Activated naive CD8-positive, alpha-beta T cell treated with anti-CD3 and anti-CD28 coated beads, Interleukin-2, amount 50 U/mL, for 24 hours (primary cell): ENCODE results near the gene KLF15.
"Not testable (repeated sequence)": the region's sequence is repeated elsewhere in the genome, so short reads cannot be mapped to it uniquely, and the experiment has no call there.

Experiments used
- ATAC-seq: fragments of 150-1000 bp; cut with Tn5 transposase; one replicate; pipeline ENCODE4 v1.10.0; 2021
- DNase-seq: peaks from one replicate; pipeline ENCODE4 v3.0.0; 2021
- H3K27ac Mint-ChIP-seq: one replicate; pipeline ENCODE4 v1.8.0; 2021; ENCODE audit warnings: mild to moderate bottlenecking, mixed read lengths
- H3K27me3 Mint-ChIP-seq: one replicate; pipeline ENCODE4 v1.8.0; 2021; ENCODE audit warnings: mixed read lengths
- H3K36me3 Mint-ChIP-seq: one replicate; pipeline ENCODE4 v1.8.0; 2021; ENCODE audit warnings: low read depth, mixed read lengths
- H3K4me1 Mint-ChIP-seq: one replicate; pipeline ENCODE4 v1.8.0; 2021; ENCODE audit warnings: mixed read lengths
- H3K4me3 Mint-ChIP-seq: one replicate; pipeline ENCODE4 v1.8.0; 2021; ENCODE audit warnings: mild to moderate bottlenecking, moderate library complexity, mixed read lengths
- H3K9me3 Mint-ChIP-seq: one replicate; pipeline ENCODE4 v1.8.0; 2021; ENCODE audit warnings: mixed read lengths

The KLF15 gene

DNA sequence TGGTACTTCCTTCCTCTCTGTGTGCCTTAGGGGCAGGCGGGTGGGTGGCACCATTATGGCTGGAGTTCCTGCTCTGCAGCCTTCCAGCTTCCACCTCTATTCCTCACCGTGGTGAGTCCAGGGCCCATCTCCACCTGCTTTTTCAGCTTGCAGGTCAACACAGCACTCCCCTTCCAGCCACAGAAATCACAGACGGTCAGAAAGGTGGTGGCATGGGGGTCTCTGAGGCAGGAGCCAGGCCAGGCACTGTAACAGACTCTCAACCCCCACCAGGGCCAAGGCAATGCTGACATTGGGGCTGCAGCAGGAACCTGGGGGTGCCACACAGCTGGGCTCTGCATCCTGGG is 16.6 kb downstream of the KLF15 start:
- H3K36me3 Mint-ChIP-seq: no peaks in the 10 kb centered on the region
- H3K9me3 Mint-ChIP-seq: no peaks in the 10 kb centered on the region
- no peak for DNase-seq
- no peak overlapping the region for H3K4me3 Mint-ChIP-seq
- ATAC-seq: no peak
- H3K27me3 Mint-ChIP-seq: peaks cover 5% of the 10 kb centered on the region
- H3K27ac Mint-ChIP-seq: no peak overlapping the region
- no peaks in the 10 kb centered on the region for H3K4me1 Mint-ChIP-seq

DNA sequence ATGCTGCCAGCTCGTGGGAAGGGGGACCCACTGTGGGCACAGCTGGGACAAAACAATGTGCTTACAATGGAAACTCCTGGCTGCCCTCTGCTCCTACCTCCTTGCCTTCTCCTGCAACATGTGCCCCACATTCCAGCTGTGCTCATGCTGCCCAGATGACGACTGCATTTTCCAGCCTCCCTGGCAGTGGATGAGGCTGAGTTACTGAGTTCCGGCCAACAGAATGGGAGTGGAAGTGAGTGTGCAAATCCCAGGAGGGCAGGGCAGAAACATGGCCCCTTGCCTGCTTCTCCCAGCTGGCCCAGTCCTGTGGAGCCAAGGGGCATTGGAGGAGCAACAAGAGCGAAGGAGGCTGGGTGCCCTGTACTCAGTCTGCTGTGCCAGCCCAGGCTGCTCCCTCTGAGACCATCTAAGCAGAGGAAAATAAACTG is 17.1 kb downstream of the KLF15 start:
- Mint-ChIP-seq H3K27ac (no peak overlapping the region), H3K4me3 (no peak overlapping the region), H3K36me3 (no peaks in the 10 kb centered on the region), H3K4me1 (no peaks in the 10 kb centered on the region), H3K9me3 (no peaks in the 10 kb centered on the region), H3K27me3 (peaks cover 5% of the 10 kb centered on the region)
- no peak for ATAC-seq
- no peak for DNase-seq

DNA sequence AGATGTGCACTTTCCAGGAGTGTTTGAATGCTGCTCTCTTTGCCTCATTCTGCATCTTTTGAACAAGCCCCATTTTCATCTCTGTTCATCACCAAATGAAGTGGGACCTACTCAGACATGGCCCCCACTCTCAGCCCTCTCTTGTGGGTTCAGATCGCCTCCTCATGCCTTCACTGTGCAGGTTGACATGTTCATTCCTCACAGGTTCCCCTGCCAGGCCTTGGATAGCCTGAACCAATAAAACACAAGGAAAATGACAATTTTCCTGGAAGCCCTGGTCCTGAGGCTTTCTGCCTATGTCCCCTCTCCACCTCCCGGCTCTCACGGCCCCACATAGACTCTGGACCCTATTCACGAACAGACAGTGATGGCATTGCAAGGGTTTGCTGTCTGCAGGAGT is 17.7 kb downstream of the KLF15 start:
- DNase-seq: no peak
- no peak for ATAC-seq
- Mint-ChIP-seq H3K4me1 (no peaks in the 10 kb centered on the region), H3K27ac (no peak overlapping the region), H3K4me3 (no peak overlapping the region), H3K27me3 (peaks cover 5% of the 10 kb centered on the region), H3K9me3 (no peaks in the 10 kb centered on the region), H3K36me3 (no peaks in the 10 kb centered on the region)

DNA sequence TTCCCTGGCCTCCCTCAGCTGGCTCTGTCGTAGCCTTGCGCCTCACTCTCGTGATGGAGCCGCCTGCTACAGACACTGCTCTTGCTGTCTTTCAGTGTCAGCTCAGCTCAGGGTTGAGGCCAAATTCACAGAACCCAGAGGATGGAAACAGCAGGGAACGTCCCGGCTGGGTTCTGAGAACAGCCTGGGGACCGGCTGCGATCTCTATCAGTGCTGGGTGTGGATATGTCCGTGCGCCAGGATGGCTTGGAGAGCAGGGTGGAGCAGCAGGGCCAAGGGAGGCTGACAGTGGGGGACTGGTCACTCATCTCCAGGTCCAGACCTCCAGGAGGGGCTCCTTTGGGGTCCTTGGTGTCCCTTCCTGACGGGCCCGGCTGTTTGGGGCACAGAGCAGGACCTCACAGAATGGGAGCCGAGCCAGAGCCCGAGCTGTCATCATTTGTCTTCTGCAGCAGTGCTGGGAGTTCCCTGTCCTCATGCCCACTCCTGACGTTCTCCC is 18.4 kb downstream of the KLF15 start:
- H3K27ac Mint-ChIP-seq: no peak overlapping the region
- H3K36me3 Mint-ChIP-seq: no peaks in the 10 kb centered on the region
- H3K9me3 Mint-ChIP-seq: no peaks in the 10 kb centered on the region
- DNase-seq (no peak), ATAC-seq (no peak)
- H3K4me1 Mint-ChIP-seq: no peaks in the 10 kb centered on the region
- peaks cover 5% of the 10 kb centered on the region for H3K27me3 Mint-ChIP-seq
- no peak overlapping the region for H3K4me3 Mint-ChIP-seq

DNA sequence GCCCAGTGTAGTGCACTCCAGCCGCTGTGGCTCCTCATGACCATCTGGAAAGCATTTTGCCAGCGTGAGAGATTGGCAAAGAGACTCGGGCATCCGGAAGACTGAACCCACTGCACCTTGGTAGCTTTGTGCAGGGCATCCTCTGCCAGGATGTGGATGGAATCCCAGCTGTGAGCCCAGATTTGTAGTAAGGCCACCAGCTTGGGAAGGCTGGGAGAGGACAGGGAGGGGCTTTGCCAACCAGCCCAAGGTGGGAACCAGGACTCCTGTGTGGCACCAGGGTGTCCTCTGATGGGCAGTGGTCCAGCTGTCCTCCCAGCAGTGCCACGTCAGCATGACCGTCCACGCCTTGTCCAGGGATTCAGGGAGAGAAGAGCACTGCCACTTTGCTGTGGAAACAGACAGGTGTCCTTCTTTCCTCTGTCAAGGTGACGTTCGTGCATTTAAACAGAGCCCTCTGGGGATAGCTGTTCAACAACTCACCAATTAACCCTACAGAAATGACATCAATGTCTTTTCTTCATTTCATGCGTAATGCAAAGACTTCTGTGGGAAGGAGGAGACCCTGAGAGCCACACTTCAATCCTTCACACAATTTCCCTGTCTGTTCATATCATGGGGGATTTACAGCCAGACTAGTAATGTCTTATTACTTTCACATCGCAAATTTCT is 19.1 kb downstream of the KLF15 start:
- Mint-ChIP-seq H3K9me3 (no peaks in the 10 kb centered on the region), H3K27me3 (peaks cover 5% of the 10 kb centered on the region), H3K36me3 (no peaks in the 10 kb centered on the region), H3K4me1 (no peaks in the 10 kb centered on the region), H3K27ac (no peak overlapping the region), H3K4me3 (no peak overlapping the region)
- DNase-seq (no peak), ATAC-seq (no peak)

DNA sequence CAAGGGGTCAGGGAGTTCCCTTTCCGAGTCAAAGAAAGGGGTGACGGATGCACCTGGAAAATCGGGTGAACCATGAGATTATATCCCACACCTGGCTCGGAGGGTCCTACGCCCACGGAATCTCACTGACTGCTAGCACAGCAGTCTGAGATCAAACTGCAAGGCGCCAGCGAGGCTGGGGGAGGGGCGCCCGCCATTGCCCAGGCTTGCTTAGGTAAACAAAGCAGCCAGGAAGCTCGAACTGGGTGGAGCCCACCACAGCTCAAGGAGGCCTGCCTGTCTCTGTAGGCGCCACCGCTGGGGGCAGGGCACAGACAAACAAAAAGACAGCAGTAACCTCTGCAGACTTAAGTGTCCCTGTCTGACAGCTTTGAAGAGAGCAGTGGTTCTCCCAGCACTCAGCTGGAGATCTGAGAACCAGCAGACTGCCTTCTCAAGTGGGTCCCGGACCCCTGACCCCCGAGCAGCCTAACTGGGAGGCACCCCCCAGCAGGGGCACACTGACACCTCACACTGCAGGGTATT is 25.3 kb downstream of the KLF15 start:
- peaks cover 19% of the 10 kb centered on the region for H3K27me3 Mint-ChIP-seq
- H3K27ac Mint-ChIP-seq, H3K4me3 Mint-ChIP-seq, DNase-seq, H3K4me1 Mint-ChIP-seq, ATAC-seq, H3K36me3 Mint-ChIP-seq: not testable (repeated sequence)
- H3K9me3 Mint-ChIP-seq: peaks cover 13% of the 10 kb centered on the region

DNA sequence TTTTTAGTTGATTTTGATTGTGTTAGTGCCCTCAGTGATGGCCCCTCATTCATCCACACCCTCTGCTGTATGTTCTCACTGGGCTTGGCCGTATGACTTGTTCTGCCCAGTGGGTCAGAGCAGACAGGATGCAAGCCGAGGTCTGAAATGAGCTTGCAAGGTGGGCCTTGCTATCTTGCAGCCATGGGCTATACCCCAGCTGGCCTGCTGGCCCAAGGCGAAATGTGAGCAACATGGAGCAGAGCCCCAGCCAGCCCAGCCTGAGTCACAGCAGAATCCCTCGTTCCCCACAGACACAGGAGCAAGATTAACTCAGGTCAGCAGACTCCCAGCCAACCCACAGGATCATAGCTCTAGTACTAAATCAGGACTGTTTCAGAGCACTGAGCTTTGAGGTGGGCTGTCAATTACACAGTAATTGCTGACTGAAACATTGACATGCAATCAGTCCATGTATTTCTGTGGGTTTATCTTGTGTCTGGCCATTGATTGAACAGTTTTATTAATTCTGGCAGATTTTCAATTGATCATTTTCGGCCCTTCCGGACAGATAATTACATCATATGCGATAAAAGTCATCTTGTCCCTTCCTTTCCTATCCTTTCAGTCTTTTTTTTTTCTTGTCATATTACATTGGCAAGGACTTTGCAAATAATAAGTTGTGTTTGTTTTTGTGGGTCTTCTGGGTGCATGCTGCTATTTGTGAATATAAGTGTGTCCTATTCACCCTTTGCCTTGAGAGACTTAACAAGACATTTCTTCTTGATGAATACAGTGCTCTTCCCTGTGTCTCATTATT is 27.1 kb downstream of the KLF15 start:
- DNase-seq (no peak), ATAC-seq (no peak)
- Mint-ChIP-seq H3K36me3 (peaks cover 4% of the 10 kb centered on the region), H3K27ac (no peak overlapping the region), H3K4me1 (no peaks in the 10 kb centered on the region), H3K9me3 (peaks cover 17% of the 10 kb centered on the region), H3K4me3 (no peak overlapping the region), H3K27me3 (peaks cover 23% of the 10 kb centered on the region)

DNA sequence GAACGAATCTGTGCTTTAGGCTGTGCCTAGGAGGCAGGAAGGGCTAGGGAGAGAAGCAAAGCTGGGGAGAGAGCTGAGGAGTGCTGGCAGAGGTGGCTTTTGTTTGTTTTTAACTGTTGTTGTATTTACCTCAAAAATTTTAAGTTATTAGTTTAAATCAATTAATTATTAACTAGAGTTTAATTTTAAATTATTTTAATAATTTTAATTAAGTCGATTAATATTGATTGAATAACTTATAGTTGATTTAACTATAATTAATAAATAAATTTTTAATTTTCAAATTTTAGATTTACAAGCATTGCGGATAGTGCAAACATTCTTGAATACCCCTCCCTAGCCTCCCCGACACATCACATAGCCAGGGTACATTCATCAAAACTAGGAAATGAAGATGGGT is 30.6 kb downstream of the KLF15 start:
- ATAC-seq (no peak), DNase-seq (no peak)
- peaks cover 4% of the 10 kb centered on the region for H3K36me3 Mint-ChIP-seq
- peaks cover 17% of the 10 kb centered on the region for H3K9me3 Mint-ChIP-seq
- H3K27ac Mint-ChIP-seq: no peak overlapping the region
- H3K4me3 Mint-ChIP-seq: no peak overlapping the region
- H3K27me3 Mint-ChIP-seq: peaks cover 23% of the 10 kb centered on the region
- H3K4me1 Mint-ChIP-seq: no peaks in the 10 kb centered on the region

DNA sequence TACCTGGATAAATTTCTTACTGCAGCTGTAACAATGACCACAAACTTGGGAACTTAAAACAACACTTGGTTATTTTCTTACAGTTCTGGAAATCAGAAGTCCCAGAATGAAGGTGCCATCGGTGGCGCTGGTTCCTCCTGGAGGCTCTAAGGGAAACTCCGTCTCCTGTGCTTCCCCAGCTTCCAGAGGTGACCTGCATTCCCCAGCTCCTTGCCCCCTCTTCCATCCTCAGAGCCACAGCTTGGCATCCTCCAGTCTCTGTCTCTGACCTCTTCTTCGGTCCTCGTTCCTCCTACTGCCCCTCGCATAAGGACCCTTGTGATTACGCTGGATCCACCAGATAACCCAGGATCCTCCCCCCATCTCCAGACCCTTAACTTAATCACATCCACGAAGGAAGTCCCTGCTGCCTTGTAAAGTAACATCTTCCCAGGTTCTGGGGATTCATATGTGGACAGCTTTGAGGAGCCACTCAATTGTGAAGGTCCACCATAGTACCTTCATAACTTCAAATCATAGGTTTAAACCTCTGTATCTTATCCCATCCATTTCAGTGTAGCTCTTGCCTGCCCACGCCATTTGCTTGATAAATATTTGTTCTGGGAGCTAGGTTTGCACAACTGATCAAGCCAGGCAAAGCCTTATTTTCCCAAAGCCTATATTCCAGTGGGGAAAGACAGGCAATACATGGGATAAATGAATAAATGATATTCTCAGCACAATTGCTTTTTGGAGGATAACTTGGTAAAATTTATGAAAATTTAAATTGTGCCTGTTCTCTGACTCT is 34.8 kb downstream of the KLF15 start:
- H3K9me3 Mint-ChIP-seq: peaks cover 4% of the 10 kb centered on the region
- no peak for ATAC-seq
- DNase-seq: no peak
- H3K4me1 Mint-ChIP-seq: no peaks in the 10 kb centered on the region
- H3K36me3 Mint-ChIP-seq: no peaks in the 10 kb centered on the region
- no peak overlapping the region for H3K4me3 Mint-ChIP-seq
- peaks cover 7% of the 10 kb centered on the region for H3K27me3 Mint-ChIP-seq
- no peak overlapping the region for H3K27ac Mint-ChIP-seq

DNA sequence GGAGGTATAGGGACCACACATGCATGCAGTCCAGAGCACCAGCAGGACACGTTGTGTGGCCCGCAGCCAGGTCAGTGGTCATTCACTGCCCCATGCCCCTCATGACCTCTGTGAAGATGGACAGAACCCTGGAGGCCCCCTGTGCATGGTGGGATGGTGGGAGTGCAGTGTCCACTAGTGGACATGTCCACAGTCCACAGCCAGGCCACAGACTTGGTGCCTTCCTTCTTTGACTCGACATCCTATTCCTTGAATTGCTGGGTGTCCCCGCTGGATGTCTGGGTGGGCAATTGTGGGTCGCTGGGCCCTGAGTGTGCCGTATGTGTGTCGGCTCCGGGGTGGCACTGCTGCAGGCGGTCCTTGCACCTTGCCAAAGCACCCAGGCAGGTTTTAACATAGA is 35.7 kb downstream of the KLF15 start:
- Mint-ChIP-seq H3K4me1 (no peaks in the 10 kb centered on the region), H3K27me3 (peaks cover 7% of the 10 kb centered on the region), H3K9me3 (peaks cover 3% of the 10 kb centered on the region), H3K36me3 (no peaks in the 10 kb centered on the region), H3K27ac (no peak overlapping the region), H3K4me3 (no peak overlapping the region)
- ATAC-seq (no peak), DNase-seq (no peak)

DNA sequence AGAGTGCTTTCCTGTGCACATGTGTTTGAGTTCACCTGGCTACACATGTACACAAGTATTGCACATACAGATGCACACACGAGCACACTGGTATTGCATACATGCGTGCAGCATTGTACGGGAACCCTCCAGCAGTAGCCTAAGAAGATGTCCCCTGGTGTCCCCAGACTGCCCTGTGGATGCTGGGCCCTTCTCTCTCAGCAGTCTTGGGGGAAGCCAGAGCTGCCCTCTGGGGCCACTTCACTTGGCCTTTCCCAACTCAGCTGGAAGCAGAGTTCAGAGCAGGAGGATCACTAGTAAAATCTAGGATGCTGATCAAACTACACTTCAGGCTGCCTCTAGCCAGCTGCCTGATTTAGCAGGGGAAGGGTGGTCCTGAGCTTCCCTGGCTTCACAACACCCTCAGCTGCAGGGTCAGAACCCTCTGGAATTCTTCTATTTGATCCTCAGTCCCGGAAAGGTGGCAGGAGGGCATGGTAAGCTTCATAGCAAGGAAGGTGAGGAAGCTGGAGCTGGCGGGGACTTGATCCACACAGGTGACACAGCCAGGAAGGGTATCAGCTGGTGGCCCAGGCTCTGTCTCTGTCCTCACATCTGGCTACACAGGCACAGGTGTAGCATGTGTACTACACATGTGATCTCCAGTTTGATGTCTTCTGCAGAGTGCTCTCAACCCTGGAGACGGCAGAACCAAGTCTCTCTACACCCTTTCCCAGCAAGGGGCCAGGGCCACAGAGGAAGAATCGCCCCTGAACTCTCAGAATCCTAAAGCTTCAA is 36.5 kb downstream of the KLF15 start:
- H3K36me3 Mint-ChIP-seq: no peaks in the 10 kb centered on the region
- no peak for DNase-seq
- no peak overlapping the region for H3K4me3 Mint-ChIP-seq
- no peak for ATAC-seq
- H3K27ac Mint-ChIP-seq: no peak overlapping the region
- H3K27me3 Mint-ChIP-seq: peaks cover 4% of the 10 kb centered on the region
- H3K9me3 Mint-ChIP-seq: no peaks in the 10 kb centered on the region
- H3K4me1 Mint-ChIP-seq: no peaks in the 10 kb centered on the region

DNA sequence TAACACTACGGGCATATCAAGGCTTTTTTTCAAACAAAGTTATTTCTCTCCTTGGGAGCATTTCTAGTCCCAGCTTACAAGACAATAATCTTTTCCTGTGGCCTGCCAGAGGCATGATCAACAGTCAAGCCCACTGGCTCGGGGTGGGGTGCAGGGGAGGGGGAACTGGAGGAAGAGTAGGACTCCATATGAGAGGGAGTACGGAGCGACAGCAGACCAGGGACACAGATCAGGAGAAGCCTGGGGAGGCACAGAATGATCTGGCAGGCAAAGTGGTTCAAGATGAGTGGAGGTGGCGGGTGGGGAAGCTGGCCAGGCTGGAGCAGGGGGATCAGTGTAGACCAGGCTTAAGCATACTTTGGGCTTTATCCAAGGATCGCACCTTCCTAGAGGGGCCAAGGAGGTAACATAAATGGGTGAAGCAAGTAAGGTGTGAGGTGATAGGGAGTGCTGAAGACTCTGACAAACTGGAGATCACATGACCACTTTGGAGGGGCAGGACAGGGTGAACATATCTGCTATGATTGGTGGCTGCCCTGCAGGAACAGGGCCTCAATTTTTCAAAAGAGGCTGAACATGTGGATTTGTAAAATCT is 37.4 kb downstream of the KLF15 start:
- no peaks in the 10 kb centered on the region for H3K4me1 Mint-ChIP-seq
- no peak for ATAC-seq
- no peaks in the 10 kb centered on the region for H3K9me3 Mint-ChIP-seq
- no peaks in the 10 kb centered on the region for H3K36me3 Mint-ChIP-seq
- DNase-seq: no peak
- H3K4me3 Mint-ChIP-seq: no peak overlapping the region
- no peak overlapping the region for H3K27ac Mint-ChIP-seq
- peaks cover 4% of the 10 kb centered on the region for H3K27me3 Mint-ChIP-seq

DNA sequence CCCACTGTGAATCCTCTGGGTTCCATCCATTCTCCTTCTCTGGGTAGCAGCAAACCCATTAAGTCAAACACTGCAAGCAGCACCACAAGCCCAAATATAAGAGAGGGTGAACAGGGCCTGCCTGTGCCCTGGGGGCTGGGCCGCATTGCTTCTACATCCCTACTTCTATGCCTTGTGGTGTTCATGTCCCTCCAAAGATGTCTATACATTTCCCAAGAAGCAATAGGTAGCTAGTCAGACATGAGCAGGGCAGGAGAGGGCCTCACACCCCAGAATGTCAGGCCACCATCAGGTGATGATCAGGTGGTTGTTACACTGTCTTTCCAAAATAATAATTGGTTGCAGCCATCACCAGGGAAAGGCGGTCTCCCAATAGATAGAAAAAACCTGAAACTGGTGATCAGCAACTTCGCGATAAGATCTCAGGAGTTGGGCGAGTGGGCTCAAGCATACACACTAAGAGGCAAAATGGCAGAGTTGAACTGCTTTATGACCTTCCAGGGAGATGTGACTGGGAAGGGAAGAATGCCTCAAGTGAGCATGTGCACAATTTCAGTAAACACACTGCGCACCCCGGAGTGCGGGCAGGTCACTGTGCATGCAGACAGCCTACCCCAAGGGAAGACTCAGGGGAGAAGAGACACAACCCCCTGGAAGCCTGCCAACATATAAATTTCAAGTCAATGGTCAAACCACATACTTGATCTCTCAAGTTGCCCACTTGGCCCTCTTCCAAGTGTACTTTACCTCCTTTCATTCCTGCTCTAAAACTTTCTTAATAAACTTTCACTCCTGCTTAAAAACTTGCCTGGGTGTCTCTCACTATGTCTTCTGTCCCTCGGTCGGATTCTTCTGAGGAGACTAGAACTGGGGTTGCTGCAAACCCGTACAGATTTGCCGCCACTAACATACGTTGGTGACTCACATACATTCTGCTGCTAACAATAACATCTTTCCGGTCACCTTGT is 39.9 kb downstream of the KLF15 start:
- DNase-seq: no peak
- Mint-ChIP-seq H3K36me3 (no peaks in the 10 kb centered on the region), H3K9me3 (no peaks in the 10 kb centered on the region), H3K4me3 (no peak overlapping the region), H3K4me1 (no peaks in the 10 kb centered on the region), H3K27me3 (peaks cover 4% of the 10 kb centered on the region), H3K27ac (no peak overlapping the region)
- no peak for ATAC-seq
